CD4-positive, alpha-beta T cell (primary cell): ENCODE measurements around the gene PRRG2. TPM values are rescaled to one million over a fixed set of nuclear protein-coding genes. Genes with fewer than 3 reads are reported as not detected.

ENCODE experiments used
- ATAC-seq: fragments of 200-7000 bp; cut with Tn5 transposase; one replicate; pipeline ENCODE4 v1.10.0; 2022; ENCODE audit warnings: mild to moderate bottlenecking; ENCODE audit not compliant: poor library complexity
- CTCF ChIA-PET: fragments of 350-600 bp; sonication (Branson Sonifier 250); formaldehyde crosslinking; loops from one replicate; lab custom pipeline; 2021; ENCODE audit warnings: antibody characterized with exemption, inconsistent platforms; lab: Charles Lee
- POLR2A ChIA-PET: fragments of 350-600 bp; sonication (Branson Sonifier 250); formaldehyde crosslinking; loops from one replicate; lab custom pipeline; 2021; ENCODE audit warnings: antibody characterized with exemption, inconsistent platforms; lab: Charles Lee
- DNase-seq, 14 experiments: peaks; one replicate each; pipeline ENCODE4 v3.0.0-alpha.2; 2013 to 2020; ENCODE audit warnings: mixed read lengths in 2 of 14
- H3K27ac ChIP-seq, 2 donors: one replicate each; pipeline versions ENCODE4 v1.5.1 to v1.7.0; 2013; ENCODE audit warnings: low read length in 2 of 2, low read depth in 1 of 2, mild to moderate bottlenecking in 1 of 2
- H3K27me3 ChIP-seq, 2 experiments: 1 replicate in 1 of 2; 2 replicates in 1 of 2; pipeline versions ENCODE4 v1.6.1 to v1.7.0; 2013; ENCODE audit warnings: low read length in 2 of 2, control low read depth in 1 of 2, mild to moderate bottlenecking in 1 of 2, moderate library complexity in 1 of 2; ENCODE audit not compliant: insufficient read depth in 2 of 2, control insufficient read depth in 1 of 2
- H3K36me3 ChIP-seq: one replicate; pipeline ENCODE4 v1.6.1; 2013; ENCODE audit warnings: low read length, control low read depth; ENCODE audit not compliant: insufficient read depth
- H3K4me1 ChIP-seq: one replicate; pipeline ENCODE4 v1.6.1; 2013; ENCODE audit warnings: low read length, control low read depth; ENCODE audit not compliant: insufficient read depth
- H3K4me3 ChIP-seq: one replicate; pipeline ENCODE4 v1.5.1; 2013; ENCODE audit warnings: mild to moderate bottlenecking, low read length, moderate library complexity
- H3K9me3 ChIP-seq, 2 experiments: 1 replicate in 1 of 2; 2 replicates in 1 of 2; pipeline versions ENCODE4 v1.6.1 to v1.7.0; 2013; ENCODE audit warnings: low read length in 2 of 2, mild to moderate bottlenecking in 2 of 2, control low read depth in 1 of 2, moderate library complexity in 1 of 2; ENCODE audit not compliant: control insufficient read depth in 1 of 2, insufficient read depth in 1 of 2
- H3K27ac Mint-ChIP-seq: one replicate; pipeline ENCODE4 v1.8.0; 2020; ENCODE audit warnings: mixed read lengths
- H3K27me3 Mint-ChIP-seq: one replicate; pipeline ENCODE4 v1.8.0; 2021; ENCODE audit warnings: mixed read lengths
- H3K36me3 Mint-ChIP-seq: one replicate; pipeline ENCODE4 v1.8.0; 2021; ENCODE audit warnings: low read depth, mixed read lengths
- H3K4me1 Mint-ChIP-seq: one replicate; pipeline ENCODE4 v1.8.0; 2021; ENCODE audit warnings: low read depth, mixed read lengths
- H3K4me3 Mint-ChIP-seq: one replicate; pipeline ENCODE4 v1.8.0; 2020; ENCODE audit warnings: mild to moderate bottlenecking, mixed read lengths
- H3K9me3 Mint-ChIP-seq: one replicate; pipeline ENCODE4 v1.8.0; 2020; ENCODE audit warnings: mixed read lengths
- CTCF ChIP-seq: fragments of 200-600 bp; IDR thresholded peaks from one replicate; pipeline ENCODE4 v1.8.0; 2022; ENCODE audit warnings: antibody characterized with exemption, mild to moderate bottlenecking
- intact Hi-C, 2 experiments: fragments of 100-400 bp; cut with DNase I in 1 of 2; cut with micrococcal nuclease in 1 of 2; formaldehyde crosslinking; loops; one replicate each; pipeline versions ENCODE4 v1.15.1 to v1.9.0; 2023 to 2025; cut with DNase I, micrococcal nuclease
- total RNA-seq, 174 experiments: library from RNA in 2 of 174; stranded (reverse) in 2 of 174; gene quantifications; one replicate each; pipeline ENCODE4 v1.2.3 and lab custom pipeline; 2021 to 2026

Gene PRRG2
- total RNA-seq, 2 experiments from 2014 or later = 0.49 to 0.78 TPM

- intact Hi-C loops = loop anchor here in 1 of 2 experiments (5.0 kb wide), 1 partner anchor 37 kb away; no protein-coding TSS in a partner anchor
- H3K4me3 Mint-ChIP-seq = peak overlapping the region; percentile 93
- peaks cover 27% of the 10 kb centered on the region for H3K4me1 Mint-ChIP-seq
- peak overlapping the region; percentile 28 for H3K27ac Mint-ChIP-seq
- H3K36me3 Mint-ChIP-seq = no peaks in the 10 kb centered on the region
- no peaks in the 10 kb centered on the region for H3K9me3 Mint-ChIP-seq
- peaks cover 3% of the 10 kb centered on the region for H3K36me3 ChIP-seq
- H3K27ac ChIP-seq = no peak overlapping the region
- peak; percentile 4 for TF ChIP-seq CTCF
- no peaks in the 10 kb centered on the region for H3K27me3 Mint-ChIP-seq
- ChIA-PET CTCF (interaction anchor here (1.0 to 4.3 kb wide), 10 partner anchors 12 to 106 kb away, joined by 3 to 31 read pairs (median 5); partner anchors contain the start of gene RRAS), POLR2A (interaction anchor here (0.7 to 3.1 kb wide), 16 partner anchors 12 to 105 kb away, joined by 3 to 19 read pairs (median 4); partner anchors contain the start of genes FCGRT, PRR12, RPS11 and RRAS)
- no peaks in the 10 kb centered on the region for H3K27me3 ChIP-seq
- DNase-seq (peak in 2 of 14 experiments; percentile 10 to 29), ATAC-seq (no peak)
- H3K4me1 ChIP-seq = peaks cover 28% of the 10 kb centered on the region
- no peaks in the 10 kb centered on the region for H3K9me3 ChIP-seq
- peak overlapping the region; percentile 70 for H3K4me3 ChIP-seq
Measured at GRCh38 chr19:49534632-49535385, 46.3 kb upstream of the PRRG2 start.

DNA sequence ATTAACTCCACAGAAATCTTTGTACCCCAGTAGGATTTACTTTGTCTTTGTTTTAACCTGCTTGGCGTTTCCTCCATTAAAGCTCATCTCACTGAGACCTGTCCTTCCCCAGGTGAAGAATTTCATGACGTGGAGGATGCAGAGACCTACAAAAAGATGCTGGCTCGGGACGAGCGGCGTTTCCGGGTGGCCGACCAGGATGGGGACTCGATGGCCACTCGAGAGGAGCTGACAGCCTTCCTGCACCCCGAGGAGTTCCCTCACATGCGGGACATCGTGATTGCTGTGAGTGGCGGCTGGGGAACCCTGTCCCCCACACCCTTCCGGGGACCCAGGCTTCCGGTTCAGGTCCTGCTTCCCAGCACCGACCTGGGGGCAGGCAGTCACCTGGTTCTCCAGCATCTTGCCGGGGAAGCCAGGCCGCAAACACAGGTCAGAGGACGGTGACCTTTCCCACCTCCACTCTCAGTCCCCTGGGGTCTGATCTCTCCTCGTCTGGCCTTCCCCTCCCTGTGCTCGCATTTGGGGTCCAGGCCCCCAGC lies 44.1 kb upstream of the PRRG2 start:
- DNase-seq (no peak), ATAC-seq (no peak)
- Mint-ChIP-seq H3K9me3 (no peaks in the 10 kb centered on the region), H3K36me3 (no peaks in the 10 kb centered on the region), H3K4me3 (no peak overlapping the region), H3K27ac (no peak overlapping the region), H3K27me3 (no peaks in the 10 kb centered on the region), H3K4me1 (peaks cover 24% of the 10 kb centered on the region)
- Histone ChIP-seq H3K36me3 (peaks cover 3% of the 10 kb centered on the region), H3K27me3 (no peaks in the 10 kb centered on the region), H3K9me3 (no peaks in the 10 kb centered on the region), H3K27ac (no peak overlapping the region), H3K4me1 (peaks cover 28% of the 10 kb centered on the region), H3K4me3 (no peak overlapping the region)
- CTCF ChIA-PET = interaction anchor here (1.9 to 4.3 kb wide), 2 partner anchors 10 to 33 kb away, joined by 6 to 31 read pairs; no protein-coding TSS in a partner anchor
- TF ChIP-seq CTCF = no peak
- intact Hi-C loops = loop anchor here in 1 of 2 experiments (5.0 kb wide), 1 partner anchor 35 kb away; no protein-coding TSS in a partner anchor
- POLR2A ChIA-PET = no interaction called here

DNA sequence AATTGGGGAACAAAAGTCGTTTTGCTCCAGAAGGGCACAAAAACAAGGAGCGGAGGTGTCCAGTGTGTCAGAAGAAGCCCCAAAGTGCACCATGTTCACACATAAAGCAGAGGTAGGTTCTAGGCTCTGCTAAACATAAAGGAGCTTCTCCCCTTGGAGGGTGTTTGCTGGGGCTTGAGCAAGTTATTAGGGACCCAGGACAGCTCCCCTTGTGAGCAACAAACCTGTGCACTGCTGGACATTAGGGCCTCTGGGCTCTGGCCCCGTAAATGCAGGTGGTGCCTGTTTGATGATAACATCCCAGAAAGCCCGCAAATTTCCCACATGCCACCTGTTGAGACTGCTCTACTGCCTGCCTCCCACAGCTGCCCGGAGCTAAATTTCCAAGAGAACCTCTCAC lies 42.5 kb upstream of the PRRG2 start:
- Histone ChIP-seq H3K4me3 (no peak overlapping the region), H3K4me1 (peaks cover 24% of the 10 kb centered on the region), H3K27ac (no peak overlapping the region), H3K9me3 (no peaks in the 10 kb centered on the region), H3K27me3 (no peaks in the 10 kb centered on the region), H3K36me3 (peaks cover 3% of the 10 kb centered on the region)
- POLR2A ChIA-PET = no interaction called here
- Mint-ChIP-seq H3K27me3 (no peaks in the 10 kb centered on the region), H3K4me3 (no peak overlapping the region), H3K9me3 (no peaks in the 10 kb centered on the region), H3K4me1 (peaks cover 20% of the 10 kb centered on the region), H3K36me3 (no peaks in the 10 kb centered on the region), H3K27ac (no peak overlapping the region)
- intact Hi-C loops = loop anchor here in 1 of 2 experiments (2.0 to 5.0 kb wide), 2 partner anchors 14 to 34 kb away; no protein-coding TSS in a partner anchor
- DNase-seq (no peak), ATAC-seq (no peak)
- no peak for TF ChIP-seq CTCF
- CTCF ChIA-PET = interaction anchor here (1.6 kb wide), 1 partner anchor 8 kb away, joined by 5 read pairs; no protein-coding TSS in a partner anchor
